Gastrocnemius medialis (tissue), 4 donors: ENCODE results near the gene SFT2D1. TPM values are rescaled to one million over a fixed set of nuclear protein-coding genes. Genes with fewer than 3 reads are reported as not detected.

Experiments
- ATAC-seq, 2 donors: fragments of 150-250 bp; one replicate each; pipeline ENCODE4 v1.9.1; 2016
- DNase-seq, 2 donors: peaks; one replicate each; pipeline ENCODE4 v3.0.0-alpha.2; 2019
- H3K27ac ChIP-seq, 4 donors: fragments of 200-600 bp; sonication (generic); 1 replicate in 1 of 4; 2 replicates in 3 of 4; pipeline ENCODE4 v1.5.1; 2016 to 2018; ENCODE audit warnings: mild to moderate bottlenecking in 2 of 4, moderate library complexity in 1 of 4
- H3K27me3 ChIP-seq, 3 donors: fragments of 200-600 bp; sonication (generic) in 2 of 3; 1 replicate in 1 of 3; 2 replicates in 2 of 3; pipeline versions ENCODE4 v1.5.1 to v1.6.0; 2016 to 2019; ENCODE audit warnings: mild to moderate bottlenecking in 1 of 3, moderate library complexity in 1 of 3
- H3K36me3 ChIP-seq, 2 donors: fragments of 200-600 bp; sonication (generic) in 1 of 2; one replicate each; pipeline ENCODE4 v1.5.1; 2017 to 2018
- H3K4me1 ChIP-seq, 2 donors: fragments of 200-600 bp; sonication (generic) in 1 of 2; one replicate each; pipeline ENCODE4 v1.5.1; 2016 to 2017; ENCODE audit warnings: mild to moderate bottlenecking in 2 of 2
- H3K4me3 ChIP-seq, 4 donors: fragments of 200-600 bp; sonication (generic) in 3 of 4; 1 replicate in 1 of 4; 2 replicates in 3 of 4; pipeline ENCODE4 v1.5.1; 2016 to 2019; ENCODE audit warnings: mild to moderate bottlenecking in 2 of 4
- H3K9me3 ChIP-seq, 3 donors: fragments of 200-600 bp; sonication (generic) in 2 of 3; 1 replicate in 1 of 3; 2 replicates in 2 of 3; pipeline ENCODE4 v1.5.1; 2016 to 2019
- POLR2A ChIP-seq, 2 donors: fragments of 450-650 bp; IDR thresholded peaks; one replicate each; pipeline ENCODE4 v1.6.1; 2017; ENCODE audit warnings: antibody characterized with exemption in 2 of 2, mild to moderate bottlenecking in 2 of 2, moderate library complexity in 2 of 2
- in situ Hi-C, 4 donors: fragments of 200-750 bp; cut with MboI; loops; one replicate each; pipeline versions ENCODE4 v1.15.0 to v1.8.0; 2017; ENCODE audit warnings: low sequenced_read_pairs in 4 of 4
- intact Hi-C: fragments of 100-400 bp; cut with DNase I; formaldehyde crosslinking; loops from one replicate; pipeline ENCODE4 v1.15.1; 2023; ENCODE audit warnings: low total_unique reads
- total RNA-seq, 4 donors: library from RNA; depleted of rRNA; stranded (reverse); fragments of >200 nt; gene quantifications; one replicate each; pipeline versions ENCODE4 v1.1.0 to v1.2.3, GENCODE V29; 2016
- TF ChIP-seq, protein P1 (sequence below), 5 experiments: fragments of 450-650 bp in 3 of 5; fragments of 200-600 bp in 2 of 5; sonication (generic) in 2 of 5; IDR thresholded peaks in 4 of 5; conservative IDR thresholded peaks in 1 of 5; 1 replicate in 4 of 5; 2 replicates in 1 of 5; pipeline ENCODE4 v1.5.1; 2016 to 2019; ENCODE audit warnings: antibody characterized with exemption in 5 of 5, mild to moderate bottlenecking in 3 of 5, moderate library complexity in 3 of 5

The SFT2D1 gene
- total RNA-seq, 4 donors from 2014 or later: 14.1 to 29.0 (median 16.8) TPM

GRCh38 chr6:166297606-166298005 lies 44.7 kb downstream of the SFT2D1 start:
- no peaks in the 10 kb centered on the region for H3K4me1 ChIP-seq
- in situ Hi-C loops: no loop called here
- H3K36me3 ChIP-seq: no peaks in the 10 kb centered on the region
- TF ChIP-seq, protein P1, sequence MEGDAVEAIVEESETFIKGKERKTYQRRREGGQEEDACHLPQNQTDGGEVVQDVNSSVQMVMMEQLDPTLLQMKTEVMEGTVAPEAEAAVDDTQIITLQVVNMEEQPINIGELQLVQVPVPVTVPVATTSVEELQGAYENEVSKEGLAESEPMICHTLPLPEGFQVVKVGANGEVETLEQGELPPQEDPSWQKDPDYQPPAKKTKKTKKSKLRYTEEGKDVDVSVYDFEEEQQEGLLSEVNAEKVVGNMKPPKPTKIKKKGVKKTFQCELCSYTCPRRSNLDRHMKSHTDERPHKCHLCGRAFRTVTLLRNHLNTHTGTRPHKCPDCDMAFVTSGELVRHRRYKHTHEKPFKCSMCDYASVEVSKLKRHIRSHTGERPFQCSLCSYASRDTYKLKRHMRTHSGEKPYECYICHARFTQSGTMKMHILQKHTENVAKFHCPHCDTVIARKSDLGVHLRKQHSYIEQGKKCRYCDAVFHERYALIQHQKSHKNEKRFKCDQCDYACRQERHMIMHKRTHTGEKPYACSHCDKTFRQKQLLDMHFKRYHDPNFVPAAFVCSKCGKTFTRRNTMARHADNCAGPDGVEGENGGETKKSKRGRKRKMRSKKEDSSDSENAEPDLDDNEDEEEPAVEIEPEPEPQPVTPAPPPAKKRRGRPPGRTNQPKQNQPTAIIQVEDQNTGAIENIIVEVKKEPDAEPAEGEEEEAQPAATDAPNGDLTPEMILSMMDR (IDR thresholded peaks at IDR 0.05 in 4 of 5, conservative IDR thresholded peaks at IDR 0.05 in 1 of 5): no peak
- no peak for TF ChIP-seq POLR2A (IDR thresholded peaks at IDR 0.05)
- ATAC-seq (no peak), DNase-seq (no peak)
- no peak overlapping the region for H3K27ac ChIP-seq
- intact Hi-C loops: no loop called here
- no peak overlapping the region for H3K4me3 ChIP-seq
- H3K27me3 ChIP-seq: peaks cover 0 to 12% (median 2%) of the 10 kb centered on the region in 3 donors
- no peaks in the 10 kb centered on the region for H3K9me3 ChIP-seq

GRCh38 chr6:166296035-166296883 lies 46.1 kb downstream of the SFT2D1 start:
- no peak overlapping the region for H3K4me3 ChIP-seq
- in situ Hi-C loops (no loop called here), intact Hi-C loops (no loop called here)
- no peak for ATAC-seq
- peaks cover 0 to 12% (median 2%) of the 10 kb centered on the region in 3 donors for H3K27me3 ChIP-seq
- no peak overlapping the region for H3K27ac ChIP-seq
- H3K36me3 ChIP-seq: no peaks in the 10 kb centered on the region
- TF ChIP-seq POLR2A (IDR thresholded peaks at IDR 0.05): no peak
- TF ChIP-seq, protein P1 (IDR thresholded peaks at IDR 0.05 in 4 of 5, conservative IDR thresholded peaks at IDR 0.05 in 1 of 5): no peak
- no peaks in the 10 kb centered on the region for H3K9me3 ChIP-seq
- no peak for DNase-seq
- H3K4me1 ChIP-seq: no peaks in the 10 kb centered on the region

DNA sequence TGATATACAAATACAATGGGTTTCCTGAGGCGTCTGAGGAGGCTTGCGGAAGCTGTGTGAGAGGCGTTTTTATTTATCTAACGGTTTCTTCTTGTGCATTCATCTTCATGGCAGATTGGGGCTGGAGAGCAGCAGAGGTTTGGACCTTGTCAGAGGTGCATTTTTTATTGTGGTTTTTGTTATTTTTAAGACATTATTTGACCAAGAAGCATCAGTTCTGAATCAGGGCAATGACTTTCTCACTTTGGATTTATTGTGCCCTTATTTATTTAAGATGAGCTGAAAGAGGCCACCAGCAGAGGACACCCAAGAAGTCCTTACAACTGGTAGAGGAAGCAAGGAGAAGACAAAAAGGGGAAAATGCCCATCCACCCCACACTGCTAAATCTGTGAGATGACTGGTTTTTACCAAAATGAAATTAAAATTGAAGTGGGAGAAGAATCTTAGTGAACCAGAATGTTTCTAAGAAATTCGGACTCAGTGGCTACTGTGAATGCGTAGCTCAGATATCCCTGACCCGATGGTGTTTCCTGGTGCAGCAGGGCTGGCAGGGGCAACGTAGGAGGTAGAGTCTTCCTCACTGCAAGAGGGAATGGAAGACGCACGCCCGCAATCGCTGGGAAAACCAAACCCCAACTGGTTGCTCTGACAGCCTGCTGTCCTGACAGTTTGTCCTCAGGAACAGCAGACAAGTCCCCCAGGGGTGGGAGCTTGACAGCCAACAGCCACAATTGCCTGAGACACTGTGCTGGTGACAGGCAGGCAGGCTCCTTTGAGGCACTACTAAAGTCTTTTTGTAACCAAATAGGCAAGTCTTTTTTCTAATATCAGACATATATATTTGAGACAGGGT lies 48.4 kb downstream of the SFT2D1 start:
- no peak for DNase-seq
- ATAC-seq: no peak
- Histone ChIP-seq H3K27ac (no peak overlapping the region), H3K4me3 (no peak overlapping the region), H3K27me3 (peaks cover 0 to 12% (median 2%) of the 10 kb centered on the region in 3 donors), H3K36me3 (no peaks in the 10 kb centered on the region), H3K9me3 (no peaks in the 10 kb centered on the region), H3K4me1 (no peaks in the 10 kb centered on the region)
- intact Hi-C loops (no loop called here), in situ Hi-C loops (no loop called here)
- TF ChIP-seq, protein P1 (IDR thresholded peaks at IDR 0.05 in 4 of 5, conservative IDR thresholded peaks at IDR 0.05 in 1 of 5): no peak
- TF ChIP-seq POLR2A (IDR thresholded peaks at IDR 0.05): no peak

DNA sequence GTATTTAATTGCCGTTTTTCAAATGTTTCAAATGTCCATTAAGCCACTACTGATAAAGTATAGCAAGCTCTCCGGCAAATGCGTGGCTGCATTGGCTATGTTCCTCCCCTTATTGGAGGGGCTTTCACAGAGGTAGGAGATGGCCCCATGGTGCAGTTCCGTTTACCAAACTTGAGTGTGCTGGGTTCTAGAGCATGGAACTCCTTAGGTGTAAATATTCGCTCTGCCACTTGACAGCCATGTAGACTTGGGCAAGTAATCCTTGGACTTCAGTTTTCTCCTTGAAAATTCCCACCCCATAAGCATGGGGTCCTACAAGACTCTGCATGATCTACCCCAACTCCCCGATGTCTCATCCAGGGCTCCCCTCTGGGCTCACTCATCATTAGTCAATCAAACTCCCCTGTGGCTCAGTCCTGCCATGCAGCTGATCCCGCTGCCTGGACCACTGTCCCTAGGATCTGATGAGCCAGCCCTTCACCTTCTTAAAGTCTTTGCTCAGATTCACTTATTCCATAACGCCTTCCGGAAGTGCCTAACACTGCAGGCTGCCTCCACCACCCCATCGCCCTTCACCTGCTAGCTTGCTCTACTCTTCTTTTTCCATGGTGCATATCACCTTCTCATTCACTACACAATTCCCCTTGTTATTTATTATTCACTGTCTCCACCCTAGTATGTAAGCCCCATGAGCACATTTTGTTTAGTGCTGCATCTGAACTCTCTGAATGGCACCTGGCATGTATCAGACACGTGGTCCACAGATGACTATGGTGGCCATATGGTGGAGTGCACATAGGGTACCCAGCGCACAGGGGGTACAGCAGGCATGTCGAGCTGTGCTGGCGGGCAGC lies 52.9 kb downstream of the SFT2D1 start:
- TF ChIP-seq POLR2A (IDR thresholded peaks at IDR 0.05): no peak
- TF ChIP-seq, protein P1 (IDR thresholded peaks at IDR 0.05 in 4 of 5, conservative IDR thresholded peaks at IDR 0.05 in 1 of 5): no peak
- Histone ChIP-seq H3K4me3 (no peak overlapping the region), H3K27me3 (peaks cover 0 to 8% (median 4%) of the 10 kb centered on the region in 3 donors), H3K4me1 (no peaks in the 10 kb centered on the region), H3K27ac (no peak overlapping the region), H3K9me3 (no peaks in the 10 kb centered on the region), H3K36me3 (no peaks in the 10 kb centered on the region)
- ATAC-seq: no peak
- intact Hi-C loops (no loop called here), in situ Hi-C loops (no loop called here)
- no peak for DNase-seq
